HL-60 (cell line): ENCODE results near the gene SYT7.

Source experiments
- CTCF ChIP-seq: IDR thresholded peaks from one replicate; pipeline ENCODE4 v1.5.1; 2011; ENCODE audit warnings: low read length, control low read depth, inconsistent platforms; ENCODE audit not compliant: insufficient read depth
- GABPA ChIP-seq: IDR thresholded peaks from 2 replicates; pipeline ENCODE4 v1.6.1; 2012; ENCODE audit warnings: low read depth
- REST ChIP-seq: IDR thresholded peaks from 2 replicates; pipeline ENCODE4 v1.6.1; 2012; ENCODE audit warnings: low read depth; ENCODE audit not compliant: insufficient replicate concordance

- TF ChIP-seq CTCF (no peak), REST (no peak), GABPA (no peak)
Observed at GRCh38 chr11:61594907-61595257, 14.0 kb upstream of the SYT7 start.
